ENCODE data around the gene SNX9.

Gene SNX9

GRCh38 chr6:157868835-157869234 is 45.8 kb downstream of the SNX9 start:
- no peak overlapping the region for H2AFZ ChIP-seq (ENCODE audit: low read length)
- H3K27ac ChIP-seq (ENCODE audit: low read depth, low read length, poor library complexity, severe bottlenecking) = no peak overlapping the region
- H4K20me1 ChIP-seq (ENCODE audit: insufficient read depth, low read length) = no peaks in the 10 kb centered on the region
- TF ChIP-seq CTCF (IDR thresholded peaks at IDR 0.05; ENCODE audit: low read length) (no peak), EZH2 (IDR thresholded peaks at IDR 0.05; ENCODE audit: borderline replicate concordance, low read length) (no peak)
- no peaks in the 10 kb centered on the region for H3F3A ChIP-seq (ENCODE audit: insufficient read depth, low read length)
- H3K9me3 ChIP-seq (ENCODE audit: low read length) = no peaks in the 10 kb centered on the region
- no peaks in the 10 kb centered on the region for H3K79me2 ChIP-seq (ENCODE audit: insufficient read depth, low read length)
- no peaks in the 10 kb centered on the region for H3K36me3 ChIP-seq (ENCODE audit: insufficient read depth, low read length)
- no peaks in the 10 kb centered on the region; the same call in 1 of the 2 replicates for H3K27me3 ChIP-seq (ENCODE audit: insufficient read depth, low read length)
- H3K4me1 ChIP-seq (ENCODE audit: insufficient read depth, low read length, severe bottlenecking) = no peaks in the 10 kb centered on the region
- no peaks in the 10 kb centered on the region for H3K9me2 ChIP-seq (ENCODE audit: low read depth, low read length)
- H3K4me2 ChIP-seq (ENCODE audit: low read length) = no peak overlapping the region
- H3K4me3 ChIP-seq (ENCODE audit: low read depth, low read length, poor library complexity, severe bottlenecking) = no peak overlapping the region
- no peak overlapping the region for H3K9ac ChIP-seq (ENCODE audit: low read length)

GRCh38 chr6:157869673-157870302 is 46.7 kb downstream of the SNX9 start:
- no peaks in the 10 kb centered on the region for H3K9me3 ChIP-seq (ENCODE audit: low read length)
- H3K9me2 ChIP-seq (ENCODE audit: low read depth, low read length) = no peaks in the 10 kb centered on the region
- H3K4me1 ChIP-seq (ENCODE audit: insufficient read depth, low read length, severe bottlenecking) = no peaks in the 10 kb centered on the region
- no peak overlapping the region for H3K27ac ChIP-seq (ENCODE audit: low read depth, low read length, poor library complexity, severe bottlenecking)
- no peaks in the 10 kb centered on the region for H3F3A ChIP-seq (ENCODE audit: insufficient read depth, low read length)
- TF ChIP-seq CTCF (IDR thresholded peaks at IDR 0.05; ENCODE audit: low read length) (no peak), EZH2 (IDR thresholded peaks at IDR 0.05; ENCODE audit: borderline replicate concordance, low read length) (no peak)
- no peaks in the 10 kb centered on the region for H3K79me2 ChIP-seq (ENCODE audit: insufficient read depth, low read length)
- H2AFZ ChIP-seq (ENCODE audit: low read length) = no peak overlapping the region
- H3K27me3 ChIP-seq (ENCODE audit: insufficient read depth, low read length) = no peaks in the 10 kb centered on the region; the same call in 1 of the 2 replicates
- H3K4me3 ChIP-seq (ENCODE audit: low read depth, low read length, poor library complexity, severe bottlenecking) = no peak overlapping the region
- H4K20me1 ChIP-seq (ENCODE audit: insufficient read depth, low read length) = no peaks in the 10 kb centered on the region
- no peaks in the 10 kb centered on the region for H3K36me3 ChIP-seq (ENCODE audit: insufficient read depth, low read length)
- H3K9ac ChIP-seq (ENCODE audit: low read length) = no peak overlapping the region
- H3K4me2 ChIP-seq (ENCODE audit: low read length) = no peak overlapping the region

GRCh38 chr6:157873735-157874344 is 50.8 kb downstream of the SNX9 start:
- no peaks in the 10 kb centered on the region for H3K79me2 ChIP-seq (ENCODE audit: insufficient read depth, low read length)
- no peak overlapping the region for H3K27ac ChIP-seq (ENCODE audit: low read depth, low read length, poor library complexity, severe bottlenecking)
- H3K9ac ChIP-seq (ENCODE audit: low read length) = no peak overlapping the region
- no peaks in the 10 kb centered on the region; the same call in 1 of the 2 replicates for H3K27me3 ChIP-seq (ENCODE audit: insufficient read depth, low read length)
- H3F3A ChIP-seq (ENCODE audit: insufficient read depth, low read length) = no peaks in the 10 kb centered on the region
- no peaks in the 10 kb centered on the region for H3K9me2 ChIP-seq (ENCODE audit: low read depth, low read length)
- TF ChIP-seq CTCF (IDR thresholded peaks at IDR 0.05; ENCODE audit: low read length) (peak; percentile 85), EZH2 (IDR thresholded peaks at IDR 0.05; ENCODE audit: borderline replicate concordance, low read length) (no peak)
- no peak overlapping the region for H3K4me3 ChIP-seq (ENCODE audit: low read depth, low read length, poor library complexity, severe bottlenecking)
- no peaks in the 10 kb centered on the region for H3K4me1 ChIP-seq (ENCODE audit: insufficient read depth, low read length, severe bottlenecking)
- no peaks in the 10 kb centered on the region for H3K36me3 ChIP-seq (ENCODE audit: insufficient read depth, low read length)
- H4K20me1 ChIP-seq (ENCODE audit: insufficient read depth, low read length) = no peaks in the 10 kb centered on the region
- no peaks in the 10 kb centered on the region for H3K9me3 ChIP-seq (ENCODE audit: low read length)
- no peak overlapping the region for H3K4me2 ChIP-seq (ENCODE audit: low read length)
- no peak overlapping the region for H2AFZ ChIP-seq (ENCODE audit: low read length)
